IPS-15b (cell line): ENCODE data around the gene CCNE1.

Source experiments
- H3K27me3 ChIP-seq: one replicate; pipeline ENCODE4 v1.6.1; 2013; ENCODE audit warnings: low read length; ENCODE audit not compliant: control insufficient read depth, insufficient read depth
- H3K36me3 ChIP-seq: one replicate; pipeline ENCODE4 v1.6.1; 2013; ENCODE audit warnings: low read length; ENCODE audit not compliant: control insufficient read depth, insufficient read depth
- H3K4me1 ChIP-seq: one replicate; pipeline ENCODE4 v1.6.1; 2013; ENCODE audit warnings: mild to moderate bottlenecking, low read length; ENCODE audit not compliant: control insufficient read depth, insufficient read depth
- H3K4me3 ChIP-seq: one replicate; pipeline ENCODE4 v1.5.1; 2013; ENCODE audit warnings: low read depth, low read length
- H3K9ac ChIP-seq: one replicate; pipeline ENCODE4 v1.6.1; 2013; ENCODE audit warnings: low read depth, mild to moderate bottlenecking, low read length
- H3K9me3 ChIP-seq: one replicate; pipeline ENCODE4 v1.6.1; 2013; ENCODE audit warnings: mild to moderate bottlenecking, low read length; ENCODE audit not compliant: control insufficient read depth, insufficient read depth

CCNE1 gene

DNA sequence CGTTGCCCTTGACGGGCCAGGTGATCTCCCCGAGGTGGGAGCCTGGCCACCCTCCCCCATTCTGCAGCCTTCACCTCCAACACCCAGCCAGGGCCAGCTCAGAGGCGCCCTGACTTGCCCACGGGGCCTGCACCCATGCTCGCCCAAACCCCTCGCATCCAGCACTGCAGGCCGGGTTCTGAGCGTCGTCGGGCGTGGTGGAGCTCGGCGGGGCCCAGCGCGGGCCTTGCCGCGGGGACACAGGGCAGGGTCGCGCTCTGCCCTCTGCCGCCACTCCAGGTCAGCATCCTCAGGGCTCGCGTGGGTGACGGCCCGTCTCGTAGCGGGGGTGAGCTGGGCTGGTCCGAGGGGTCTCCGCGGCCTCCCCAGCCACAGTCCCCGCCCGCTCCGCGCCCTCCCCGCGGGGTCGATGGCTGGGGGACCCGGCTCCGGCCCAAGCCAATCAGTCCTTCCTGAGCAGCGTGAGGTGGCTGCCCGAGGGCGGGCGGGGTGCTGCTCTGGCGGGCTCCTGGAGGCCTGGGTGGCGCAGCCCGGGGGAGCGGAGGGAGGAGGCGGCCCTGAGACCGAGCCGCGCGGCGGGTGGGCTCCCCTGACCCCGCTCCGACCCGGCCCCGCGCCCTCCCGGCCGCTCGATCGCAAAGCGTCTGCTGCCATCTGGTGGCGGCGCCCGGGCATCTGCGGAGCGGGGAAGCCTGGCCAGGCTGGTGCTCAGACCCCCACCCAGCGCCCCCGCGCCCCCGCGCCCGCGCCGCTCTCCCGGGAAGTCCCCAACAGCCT lies 61.4 kb downstream of the CCNE1 start:
- H3K9ac ChIP-seq, result no peak overlapping the region
- peak overlapping the region; percentile 55 for H3K4me3 ChIP-seq
- H3K9me3 ChIP-seq, result no peaks in the 10 kb centered on the region
- H3K36me3 ChIP-seq, result no peaks in the 10 kb centered on the region
- H3K27me3 ChIP-seq, result peaks cover 12% of the 10 kb centered on the region
- H3K4me1 ChIP-seq, result no peaks in the 10 kb centered on the region
